ENCODE results near the gene NBL1. TPM values are rescaled to one million over a fixed set of nuclear protein-coding genes. Genes with fewer than 3 reads are reported as not detected.

Gene NBL1
- total and polyA plus RNA-seq, 9 of the 15 experiments (the other 6 are each of a cell fraction or from before 2014, with no cell fraction given) = 0.10 to 3.7 (median 1.8) TPM; not detected in 1

DNA sequence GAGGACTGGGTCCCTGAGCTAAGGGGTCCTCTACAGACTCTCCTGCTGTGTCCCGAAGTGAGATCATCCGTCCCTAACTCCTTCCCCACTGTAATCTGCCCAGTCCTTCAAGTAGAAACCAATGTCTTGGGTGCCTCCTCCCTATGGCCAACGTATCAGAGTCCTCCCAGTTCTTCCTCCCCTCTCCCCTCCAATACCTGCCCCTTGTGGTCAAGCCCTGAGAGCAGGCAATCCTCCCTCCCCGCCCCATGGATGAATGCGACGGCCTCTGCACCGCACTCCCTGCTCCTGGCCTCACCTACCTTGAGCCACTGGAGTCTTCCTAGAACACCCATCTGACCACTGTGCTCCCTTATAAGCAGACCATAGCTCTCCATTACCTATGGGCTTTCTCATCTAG, 51.7 kb downstream of the NBL1 start:
- no peak for FAIRE-seq
- no peak overlapping the region for H3K9ac ChIP-seq (ENCODE audit: insufficient read depth in 1 of 2, low read depth in 2 of 2, low read length in 2 of 2)

GRCh38 chr1:19696820-19697219, 52.7 kb downstream of the NBL1 start:
- Histone ChIP-seq H3K4me3 (no peak overlapping the region), H4K20me1 (replicated peaks; ENCODE audit: control insufficient read depth, insufficient read depth, low read length) (peaks cover 11% of the 10 kb centered on the region; the same call in 1 of the 2 replicates), H3K9me3 (replicated peaks; ENCODE audit: control insufficient read depth, insufficient read depth, low read depth, low read length) (no peaks in the 10 kb centered on the region), H3K27me3 (ENCODE audit: control insufficient read depth in 2 of 2, insufficient read depth in 2 of 2, low read length in 2 of 2) (peaks cover 31 to 68% of the 10 kb centered on the region in 2 experiments), H3K36me3 (ENCODE audit: control insufficient read depth, insufficient read depth, low read length) (no peaks in the 10 kb centered on the region), H3K9me1 (ENCODE audit: control insufficient read depth, insufficient read depth, low read length) (no peaks in the 10 kb centered on the region), H3K79me2 (ENCODE audit: control insufficient read depth, insufficient read depth, low read length) (no peaks in the 10 kb centered on the region), H3K27ac (ENCODE audit: extremely low read depth, low read depth, low read length) (no peak overlapping the region), H3K9ac (ENCODE audit: insufficient read depth in 1 of 2, low read depth in 2 of 2, low read length in 2 of 2) (no peak overlapping the region), H2AFZ (ENCODE audit: low read depth, low read length) (no peak overlapping the region), H3K4me1 (replicated peaks in 1 of 2; ENCODE audit: control insufficient read depth in 2 of 2, insufficient read depth in 2 of 2, low read length in 2 of 2) (no peaks in the 10 kb centered on the region), H3K4me2 (ENCODE audit: insufficient read depth, low read length) (no peak overlapping the region)
- intact Hi-C loops (cut with micrococcal nuclease) (no loop called here), in situ Hi-C loops (cut with MboI) (no loop called here)
- CTCF ChIA-PET (ENCODE audit: low intra/inter-chr PET ratio) = no interaction called here
- ATAC-seq = no peak
- WGBS (ENCODE audit: insufficient coverage, low coverage, missing lambda C conversion rate) = 1% methylated on average over 8 of the region's 8 CpGs
- BruUV-seq (replicated peaks) = no TSS peak
- no peak for FAIRE-seq
- no peak for DNase-seq (ENCODE audit: extremely low read depth in 1 of 4, low spot score in 3 of 4)
- POLR2A ChIA-PET = no interaction called here
- no peak for TF ChIP-seq SMARCE1 (IDR thresholded peaks at IDR 0.05)
- TF ChIP-seq, protein P1, sequence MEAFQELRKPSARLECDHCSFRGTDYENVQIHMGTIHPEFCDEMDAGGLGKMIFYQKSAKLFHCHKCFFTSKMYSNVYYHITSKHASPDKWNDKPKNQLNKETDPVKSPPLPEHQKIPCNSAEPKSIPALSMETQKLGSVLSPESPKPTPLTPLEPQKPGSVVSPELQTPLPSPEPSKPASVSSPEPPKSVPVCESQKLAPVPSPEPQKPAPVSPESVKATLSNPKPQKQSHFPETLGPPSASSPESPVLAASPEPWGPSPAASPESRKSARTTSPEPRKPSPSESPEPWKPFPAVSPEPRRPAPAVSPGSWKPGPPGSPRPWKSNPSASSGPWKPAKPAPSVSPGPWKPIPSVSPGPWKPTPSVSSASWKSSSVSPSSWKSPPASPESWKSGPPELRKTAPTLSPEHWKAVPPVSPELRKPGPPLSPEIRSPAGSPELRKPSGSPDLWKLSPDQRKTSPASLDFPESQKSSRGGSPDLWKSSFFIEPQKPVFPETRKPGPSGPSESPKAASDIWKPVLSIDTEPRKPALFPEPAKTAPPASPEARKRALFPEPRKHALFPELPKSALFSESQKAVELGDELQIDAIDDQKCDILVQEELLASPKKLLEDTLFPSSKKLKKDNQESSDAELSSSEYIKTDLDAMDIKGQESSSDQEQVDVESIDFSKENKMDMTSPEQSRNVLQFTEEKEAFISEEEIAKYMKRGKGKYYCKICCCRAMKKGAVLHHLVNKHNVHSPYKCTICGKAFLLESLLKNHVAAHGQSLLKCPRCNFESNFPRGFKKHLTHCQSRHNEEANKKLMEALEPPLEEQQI (IDR thresholded peaks at IDR 0.05) = no peak
- no peak for TF ChIP-seq PPARD (CRISPR knock-in tag; IDR thresholded peaks at IDR 0.05)
- TF ChIP-seq ZFP36 (IDR thresholded peaks at IDR 0.05; ENCODE audit: low read depth, low read length, partially characterized antibody) = peak; percentile 42
- TF ChIP-seq BCOR (IDR thresholded peaks at IDR 0.05) = peak; percentile 64; the same call in 1 of the 2 replicates
- TF ChIP-seq, protein P2, sequence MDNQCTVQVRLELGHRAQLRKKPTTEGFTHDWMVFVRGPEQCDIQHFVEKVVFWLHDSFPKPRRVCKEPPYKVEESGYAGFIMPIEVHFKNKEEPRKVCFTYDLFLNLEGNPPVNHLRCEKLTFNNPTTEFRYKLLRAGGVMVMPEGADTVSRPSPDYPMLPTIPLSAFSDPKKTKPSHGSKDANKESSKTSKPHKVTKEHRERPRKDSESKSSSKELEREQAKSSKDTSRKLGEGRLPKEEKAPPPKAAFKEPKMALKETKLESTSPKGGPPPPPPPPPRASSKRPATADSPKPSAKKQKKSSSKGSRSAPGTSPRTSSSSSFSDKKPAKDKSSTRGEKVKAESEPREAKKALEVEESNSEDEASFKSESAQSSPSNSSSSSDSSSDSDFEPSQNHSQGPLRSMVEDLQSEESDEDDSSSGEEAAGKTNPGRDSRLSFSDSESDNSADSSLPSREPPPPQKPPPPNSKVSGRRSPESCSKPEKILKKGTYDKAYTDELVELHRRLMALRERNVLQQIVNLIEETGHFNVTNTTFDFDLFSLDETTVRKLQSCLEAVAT (IDR thresholded peaks at IDR 0.05) = no peak
- peak; percentile 72 for TF ChIP-seq RBM25 (IDR thresholded peaks at IDR 0.05; ENCODE audit: low read depth, low read length, severe bottlenecking)
- TF ChIP-seq BHLHE40 (IDR thresholded peaks at IDR 0.05; ENCODE audit: low read length) = no peak
- no peak for TF ChIP-seq TEAD2 (tag; IDR thresholded peaks at IDR 0.05)

More for the DNA sequence above, 51.7 kb downstream of the NBL1 start:
- Histone ChIP-seq H3K79me2 (ENCODE audit: control insufficient read depth, insufficient read depth, low read length) (no peaks in the 10 kb centered on the region), H3K36me3 (ENCODE audit: control insufficient read depth, insufficient read depth, low read length) (no peaks in the 10 kb centered on the region), H3K4me1 (replicated peaks in 1 of 2; ENCODE audit: control insufficient read depth in 2 of 2, insufficient read depth in 2 of 2, low read length in 2 of 2) (no peaks in the 10 kb centered on the region), H3K9me1 (ENCODE audit: control insufficient read depth, insufficient read depth, low read length) (no peaks in the 10 kb centered on the region), H3K27ac (ENCODE audit: extremely low read depth, low read depth, low read length) (no peak overlapping the region), H3K9me3 (replicated peaks; ENCODE audit: control insufficient read depth, insufficient read depth, low read depth, low read length) (no peaks in the 10 kb centered on the region), H2AFZ (ENCODE audit: low read depth, low read length) (no peak overlapping the region), H4K20me1 (replicated peaks; ENCODE audit: control insufficient read depth, insufficient read depth, low read length) (peaks cover 11% of the 10 kb centered on the region; the same call in 1 of the 2 replicates), H3K27me3 (ENCODE audit: control insufficient read depth in 2 of 2, insufficient read depth in 2 of 2, low read length in 2 of 2) (peaks cover 27 to 60% of the 10 kb centered on the region in 2 experiments), H3K4me2 (ENCODE audit: insufficient read depth, low read length) (no peak overlapping the region), H3K4me3 (no peak overlapping the region)
- POLR2A ChIA-PET = interaction anchor here (0.6 kb wide), 1 partner anchor 714 kb away, joined by 3 read pairs; no protein-coding TSS in a partner anchor
- 0% methylated on average over 7 of the region's 7 CpGs for WGBS (ENCODE audit: insufficient coverage, low coverage, missing lambda C conversion rate)
- intact Hi-C loops (cut with micrococcal nuclease) (no loop called here), in situ Hi-C loops (cut with MboI) (no loop called here)
- ATAC-seq = no peak; the same call in 2 of the 3 replicates
- TF ChIP-seq ZNF212 (CRISPR knock-in tag; IDR thresholded peaks at IDR 0.05) (no peak), ZNF263 (CRISPR knock-in tag; IDR thresholded peaks at IDR 0.05; ENCODE audit: borderline replicate concordance) (peak; percentile 75), HNRNPLL (IDR thresholded peaks at IDR 0.05; ENCODE audit: low read depth, low read length, poor library complexity, severe bottlenecking) (no peak), SMARCE1 (IDR thresholded peaks at IDR 0.05) (no peak), ZC3H4 (CRISPR knock-in tag; IDR thresholded peaks at IDR 0.05; ENCODE audit: borderline replicate concordance) (no peak)
- CTCF ChIA-PET (ENCODE audit: low intra/inter-chr PET ratio) = no interaction called here
- no peak for DNase-seq (ENCODE audit: extremely low read depth in 1 of 4, low spot score in 3 of 4)
- no TSS peak for BruUV-seq (replicated peaks)
